Keratinocyte (primary cell): ENCODE results near the gene NCL.

ENCODE experiments used
- CTCF ChIP-seq, 3 experiments: IDR thresholded peaks in 1 of 3; conservative IDR thresholded peaks in 1 of 3; optimal IDR thresholded peaks in 1 of 3; 2 replicates in 2 of 3; 3 replicates in 1 of 3; pipeline versions ENCODE3 to v1.5.1; 2011; ENCODE audit warnings: low read length in 3 of 3, mild to moderate bottlenecking in 3 of 3, moderate library complexity in 2 of 3, control low read depth in 1 of 3, inconsistent platforms in 1 of 3; ENCODE audit not compliant: insufficient read depth in 2 of 3; ENCODE audit errors: extremely low read depth in 1 of 3
- EZH2 ChIP-seq: IDR thresholded peaks from one replicate; pipeline ENCODE4 v1.6.1; 2012; ENCODE audit warnings: inconsistent platforms, mild to moderate bottlenecking, low read length, moderate library complexity

- TF ChIP-seq CTCF (optimal IDR thresholded peaks at IDR 0.05 in 1 of 3, IDR thresholded peaks at IDR 0.05 in 1 of 3, conservative IDR thresholded peaks at IDR 0.05 in 1 of 3; ENCODE audit: extremely low read depth in 1 of 3, insufficient read depth in 2 of 3, low read length in 3 of 3), result no peak
- TF ChIP-seq EZH2, result no peak
These were observed 8.4 kb downstream of the NCL start for GRCh38 chr2:231455890-231456289.
